ENCODE measurements around the gene PGS1.

The PGS1 gene

DNA sequence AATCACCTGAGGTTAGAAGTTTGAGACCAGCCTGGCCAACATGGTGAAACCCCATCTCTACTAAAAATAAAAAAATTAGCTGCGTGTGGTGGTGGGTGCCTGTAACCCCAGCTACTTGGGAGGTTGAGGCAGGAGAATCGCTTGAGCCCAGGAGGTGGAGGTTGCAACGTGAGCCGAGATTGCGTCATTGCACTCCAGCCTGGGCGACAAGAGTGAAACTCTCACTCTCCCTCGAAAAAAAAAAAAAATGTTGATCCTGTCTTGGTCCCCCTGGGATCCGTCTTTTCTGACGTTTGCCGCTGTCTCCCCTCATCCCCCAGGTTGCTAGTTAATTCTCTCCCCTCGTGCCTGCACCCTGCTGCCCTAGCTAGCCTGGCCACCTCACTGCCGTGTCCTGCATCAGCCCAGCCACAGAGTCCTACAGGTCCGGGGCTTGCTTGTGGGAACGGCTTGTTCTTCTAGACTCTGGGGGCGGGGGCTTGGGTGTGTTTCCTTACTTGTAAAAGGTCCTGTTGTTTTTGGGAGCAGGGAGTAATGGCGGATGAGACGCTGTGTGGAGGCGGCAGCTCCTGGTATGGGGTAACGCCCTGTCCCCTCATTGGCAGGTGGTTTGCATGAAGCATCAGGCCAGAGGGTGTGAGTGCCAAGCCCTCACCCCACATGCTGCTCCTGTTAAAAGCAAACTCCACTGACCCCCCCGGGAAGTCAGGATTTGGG, 44.6 kb downstream of the PGS1 start:
- TF ChIP-seq, protein P1, sequence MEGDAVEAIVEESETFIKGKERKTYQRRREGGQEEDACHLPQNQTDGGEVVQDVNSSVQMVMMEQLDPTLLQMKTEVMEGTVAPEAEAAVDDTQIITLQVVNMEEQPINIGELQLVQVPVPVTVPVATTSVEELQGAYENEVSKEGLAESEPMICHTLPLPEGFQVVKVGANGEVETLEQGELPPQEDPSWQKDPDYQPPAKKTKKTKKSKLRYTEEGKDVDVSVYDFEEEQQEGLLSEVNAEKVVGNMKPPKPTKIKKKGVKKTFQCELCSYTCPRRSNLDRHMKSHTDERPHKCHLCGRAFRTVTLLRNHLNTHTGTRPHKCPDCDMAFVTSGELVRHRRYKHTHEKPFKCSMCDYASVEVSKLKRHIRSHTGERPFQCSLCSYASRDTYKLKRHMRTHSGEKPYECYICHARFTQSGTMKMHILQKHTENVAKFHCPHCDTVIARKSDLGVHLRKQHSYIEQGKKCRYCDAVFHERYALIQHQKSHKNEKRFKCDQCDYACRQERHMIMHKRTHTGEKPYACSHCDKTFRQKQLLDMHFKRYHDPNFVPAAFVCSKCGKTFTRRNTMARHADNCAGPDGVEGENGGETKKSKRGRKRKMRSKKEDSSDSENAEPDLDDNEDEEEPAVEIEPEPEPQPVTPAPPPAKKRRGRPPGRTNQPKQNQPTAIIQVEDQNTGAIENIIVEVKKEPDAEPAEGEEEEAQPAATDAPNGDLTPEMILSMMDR (conservative IDR thresholded peaks at IDR 0.05; ENCODE audit: low read depth): no peak
- peak overlapping the region; percentile 31 for H3K27ac ChIP-seq
- ChIA-PET POLR2A (ENCODE audit: low non-redundant PET) (no interaction called here), CTCF (interaction anchor here (0.6 to 5.5 kb wide), 14 partner anchors 8 to 592 kb away, joined by 3 to 78 read pairs (median 6); partner anchors contain the start of gene SOCS3)
- DNase-seq (ENCODE audit: low spot score): no peak

DNA sequence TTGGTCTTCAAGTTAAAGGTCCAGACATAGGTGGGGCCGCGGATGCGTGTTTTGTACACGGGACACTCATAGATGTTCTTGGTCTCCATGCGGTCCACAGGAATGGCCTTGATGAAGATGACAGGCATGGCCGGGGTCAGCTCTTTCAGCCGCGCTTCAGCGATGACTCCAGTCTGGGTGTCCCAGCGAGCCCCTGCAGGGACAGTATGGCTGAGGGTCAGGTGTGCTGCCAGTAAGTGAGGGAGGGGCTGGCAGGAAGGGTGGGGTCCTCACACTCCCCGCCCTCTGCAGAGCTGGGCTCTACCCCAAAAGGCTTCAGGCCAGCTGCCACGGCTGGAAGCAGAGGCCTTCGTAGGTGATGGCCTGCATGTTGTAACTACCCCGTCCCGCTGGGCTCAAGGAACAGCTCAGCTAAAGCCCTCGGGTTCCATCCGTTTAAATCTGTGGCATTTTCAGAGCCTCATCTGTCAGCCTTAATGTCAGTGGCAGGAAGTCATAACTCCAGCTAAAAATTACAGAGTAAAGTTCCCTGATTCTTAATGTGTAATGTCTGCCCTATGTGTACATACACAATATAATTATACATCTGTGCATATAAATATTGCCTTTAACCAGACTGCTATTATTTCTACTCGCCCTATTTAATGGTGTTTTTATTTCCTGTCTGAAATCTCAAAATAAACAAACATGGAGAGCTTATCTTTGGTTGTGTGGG, 45.7 kb downstream of the PGS1 start:
- DNase-seq (ENCODE audit: low spot score): no peak
- peak overlapping the region; percentile 31 for H3K27ac ChIP-seq
- ChIA-PET POLR2A (ENCODE audit: low non-redundant PET) (no interaction called here), CTCF (interaction anchor here (1.0 to 5.5 kb wide), 2 partner anchors 63 to 173 kb away, joined by 3 to 78 read pairs; partner anchors contain the start of gene SOCS3)
- TF ChIP-seq, protein P1 (conservative IDR thresholded peaks at IDR 0.05; ENCODE audit: low read depth): no peak

DNA sequence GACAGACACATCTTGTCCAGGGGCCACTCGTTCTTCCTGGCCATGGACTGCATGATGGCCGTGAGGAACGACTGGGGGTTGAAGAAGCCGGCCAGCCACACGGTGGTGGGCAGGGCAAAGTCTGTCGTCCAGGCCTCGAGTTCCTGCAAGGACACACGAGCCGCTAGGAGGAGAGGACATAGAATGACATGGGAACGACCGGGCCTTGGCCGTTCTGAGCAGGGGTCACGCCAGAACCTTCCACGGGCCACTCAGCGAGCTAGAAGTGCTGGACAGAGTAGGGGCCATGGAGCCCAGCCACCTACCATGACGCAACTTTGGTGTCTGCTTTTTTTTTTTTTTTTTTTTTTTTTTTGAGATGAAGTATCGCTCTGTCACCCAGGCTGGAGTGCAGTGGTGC, 47.0 kb downstream of the PGS1 start:
- TF ChIP-seq, protein P1 (conservative IDR thresholded peaks at IDR 0.05; ENCODE audit: low read depth): no peak
- ChIA-PET POLR2A (ENCODE audit: low non-redundant PET) (no interaction called here), CTCF (interaction anchor here (5.5 kb wide), 1 partner anchor 65 kb away, joined by 78 read pairs; the partner anchor contains the start of gene SOCS3)
- DNase-seq (ENCODE audit: low spot score): no peak
- H3K27ac ChIP-seq: 0 out of 2 replicates have a peak overlapping the region, but pooled peaks have one; percentile 1

DNA sequence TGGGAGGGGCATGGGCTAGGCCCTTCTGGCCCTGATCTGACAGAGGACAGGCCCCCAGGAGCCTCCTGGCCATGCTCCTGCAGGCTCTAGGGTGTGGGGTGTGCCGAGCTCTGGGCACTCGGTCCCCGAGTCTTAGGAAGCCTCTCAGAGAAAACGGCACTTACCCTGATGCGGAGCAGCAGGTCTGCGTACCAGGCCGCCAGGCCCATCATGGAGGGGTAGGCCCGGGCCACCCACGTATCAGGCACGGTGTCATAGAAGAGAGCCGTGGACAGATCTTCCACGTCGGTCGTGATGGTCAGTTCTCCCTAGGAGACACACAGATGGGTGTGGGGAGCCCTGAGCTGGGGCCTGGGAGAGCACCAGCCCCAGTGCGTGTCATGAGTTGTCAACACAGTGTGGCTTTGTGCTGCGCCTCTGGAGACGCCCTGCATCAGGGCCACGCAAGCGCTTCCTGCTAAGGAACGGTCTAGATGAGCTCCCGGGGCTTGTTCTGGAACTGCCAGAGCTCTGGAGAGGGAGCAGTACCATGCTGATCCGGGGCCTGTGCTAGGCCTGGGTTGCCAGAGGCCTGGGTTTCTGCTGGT, 47.9 kb downstream of the PGS1 start:
- TF ChIP-seq, protein P1 (conservative IDR thresholded peaks at IDR 0.05; ENCODE audit: low read depth): no peak
- POLR2A ChIA-PET (ENCODE audit: low non-redundant PET): no interaction called here
- CTCF ChIA-PET: interaction anchor here (0.7 kb wide), 1 partner anchor 65 kb away, joined by 3 read pairs; no protein-coding TSS in a partner anchor
- no peak overlapping the region for H3K27ac ChIP-seq
- DNase-seq (ENCODE audit: low spot score): no peak

- ChIA-PET POLR2A (ENCODE audit: low non-redundant PET) (no interaction called here), CTCF (no interaction called here)
- TF ChIP-seq, protein P1 (conservative IDR thresholded peaks at IDR 0.05; ENCODE audit: low read depth): no peak
- no peak for DNase-seq (ENCODE audit: low spot score)
- H3K27ac ChIP-seq: no peak overlapping the region
Measured at GRCh38 chr17:78427140-78427539, 48.7 kb downstream of the PGS1 start.

DNA sequence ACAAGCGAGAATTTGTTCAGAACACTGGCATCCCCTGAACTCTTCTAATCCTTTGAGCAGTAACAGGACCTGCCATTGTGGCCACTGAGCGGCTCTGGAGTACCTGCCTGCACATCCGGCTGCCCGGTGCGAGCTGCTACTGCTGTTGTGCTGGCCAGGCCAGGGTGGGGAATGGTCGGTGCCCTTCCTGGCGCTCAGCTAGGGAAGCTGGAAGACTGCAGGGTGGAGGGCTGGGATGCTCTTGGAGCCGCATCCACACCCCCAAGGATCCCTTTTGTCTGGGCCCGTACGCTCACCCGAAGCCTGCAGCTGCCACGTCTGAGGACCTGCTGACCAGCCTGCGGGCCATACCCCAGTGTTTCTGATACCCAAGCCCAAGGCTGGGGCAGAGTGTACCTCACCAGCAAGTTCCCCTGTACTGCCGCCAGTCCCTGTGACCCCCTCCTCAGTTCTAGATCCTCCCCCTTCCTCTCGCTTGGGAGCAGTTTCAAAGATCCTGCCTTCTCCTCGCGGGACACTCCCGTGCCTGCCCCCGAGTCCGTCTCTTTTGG, 49.7 kb downstream of the PGS1 start:
- TF ChIP-seq, protein P1 (conservative IDR thresholded peaks at IDR 0.05; ENCODE audit: low read depth): no peak
- CTCF ChIA-PET: interaction anchor here (0.7 kb wide), 1 partner anchor 68 kb away, joined by 3 read pairs; no protein-coding TSS in a partner anchor
- no peak for DNase-seq (ENCODE audit: low spot score)
- POLR2A ChIA-PET (ENCODE audit: low non-redundant PET): no interaction called here
- peak overlapping the region; percentile 17; the same call in 1 of the 2 replicates for H3K27ac ChIP-seq
